HG02588 (cell line): ENCODE measurements around the gene EFEMP2.
A peak's percentile ranks its signal among the peaks of the same experiment; 100 is the strongest.
"Not testable (repeated sequence)": the region's sequence is repeated elsewhere in the genome, so short reads cannot be mapped to it uniquely, and the experiment has no call there.

Experiments used
- ATAC-seq: cut with Tn5 transposase; IDR thresholded peaks from one replicate; pipeline ENCODE4 v1.9.1; 2021; ENCODE audit warnings: mild to moderate bottlenecking, moderate library complexity; ENCODE audit not compliant: unreplicated experiment

Gene EFEMP2

GRCh38 chr11:65900899-65901180, 28.2 kb upstream of the EFEMP2 start:
- no peak for ATAC-seq

- ATAC-seq: peak; percentile 66
Measured at GRCh38 chr11:65900125-65900898, 27.7 kb upstream of the EFEMP2 start, which contains the start of gene FOSL1. Gene FOSL1, minus strand, starts transcription at chr11:65900388. Its CDS starts 49 bp downstream, at chr11:65900339.

GRCh38 chr11:65899356-65900124, 26.9 kb upstream of the EFEMP2 start:
- ATAC-seq: no peak

DNA sequence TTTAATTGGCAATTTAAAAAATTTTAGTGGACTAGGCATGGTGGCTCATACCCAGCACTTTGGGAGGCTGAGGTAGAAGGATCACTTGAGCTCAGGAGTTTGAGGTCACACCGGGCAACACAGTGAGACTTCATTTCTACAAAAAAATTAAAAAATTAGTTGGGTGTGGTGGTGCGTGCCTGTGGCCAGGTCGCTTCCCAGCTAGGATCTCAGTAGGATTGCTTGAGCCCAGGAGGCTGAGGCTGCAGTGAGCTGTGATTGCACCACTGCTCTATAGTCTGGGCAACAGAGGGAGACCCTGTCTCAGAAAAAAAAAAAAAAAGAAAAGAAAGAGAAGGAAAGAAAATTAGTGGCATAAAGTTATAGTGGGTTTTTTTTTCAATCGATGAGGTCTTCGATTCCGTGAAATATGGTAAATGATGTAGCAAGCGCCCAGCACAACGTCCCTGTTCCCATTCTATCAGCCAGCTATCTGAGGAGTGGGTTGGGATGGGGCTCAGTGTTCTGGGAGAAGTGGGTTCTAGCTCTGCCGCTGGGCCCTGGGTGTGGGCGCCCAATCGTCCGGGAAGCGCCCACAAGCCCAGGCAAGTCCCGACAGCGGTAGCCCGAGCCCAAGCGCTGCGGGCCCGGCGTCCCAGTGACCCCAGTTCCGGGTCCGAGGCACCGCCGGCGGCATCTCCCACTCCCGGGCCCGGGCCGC, 26.2 kb upstream of the EFEMP2 start:
- no peak for ATAC-seq

DNA sequence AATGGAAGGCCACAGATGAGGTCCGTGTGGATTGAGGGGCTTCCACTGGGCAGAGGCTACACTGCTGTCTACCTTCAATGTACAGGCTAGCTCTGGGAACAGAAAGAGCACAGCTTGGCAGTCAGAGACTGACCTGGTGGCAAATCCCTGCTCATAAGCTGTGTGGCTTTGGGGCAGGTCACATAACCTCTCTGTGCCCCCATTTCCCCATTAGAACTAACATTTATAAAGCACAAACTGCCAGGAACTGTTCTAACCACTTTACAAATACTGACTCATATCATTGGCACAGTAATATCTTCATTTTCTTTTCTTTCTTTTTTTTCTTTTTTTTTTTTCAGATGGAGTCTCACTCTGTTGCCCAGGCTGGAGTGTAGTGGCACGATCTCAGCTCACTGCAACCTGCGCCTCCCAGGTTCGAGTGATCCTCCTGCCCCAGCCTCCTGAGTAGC, 24.4 kb upstream of the EFEMP2 start:
- no peak for ATAC-seq

- ATAC-seq: no peak
Measured at GRCh38 chr11:65896034-65896999, 23.7 kb upstream of the EFEMP2 start.

DNA sequence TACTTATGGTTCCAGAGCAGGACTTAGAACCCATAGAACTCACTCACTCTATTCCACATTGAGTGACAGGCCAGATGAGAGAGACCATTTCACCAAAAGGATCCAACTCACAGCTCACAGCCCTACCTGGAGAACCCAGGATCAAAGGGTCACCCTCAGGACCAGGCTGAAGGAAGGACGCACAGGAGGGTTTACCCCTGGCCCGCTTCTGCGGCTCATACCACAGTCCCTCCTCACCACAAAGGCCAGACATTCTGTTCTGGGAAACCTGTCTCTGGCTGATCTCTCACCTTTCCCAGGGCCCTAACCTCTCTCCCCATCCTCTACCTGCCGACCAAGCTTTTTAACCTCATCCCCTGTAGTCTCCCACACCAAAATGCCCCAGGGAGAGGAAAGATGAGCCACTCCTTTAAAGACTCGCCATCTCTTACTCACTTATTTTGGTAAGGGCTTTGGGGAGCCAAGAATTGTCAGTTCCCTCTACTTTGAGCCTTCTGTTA, 22.9 kb upstream of the EFEMP2 start:
- no peak for ATAC-seq

GRCh38 chr11:65894034-65894591, 21.5 kb upstream of the EFEMP2 start:
- ATAC-seq: no peak

DNA sequence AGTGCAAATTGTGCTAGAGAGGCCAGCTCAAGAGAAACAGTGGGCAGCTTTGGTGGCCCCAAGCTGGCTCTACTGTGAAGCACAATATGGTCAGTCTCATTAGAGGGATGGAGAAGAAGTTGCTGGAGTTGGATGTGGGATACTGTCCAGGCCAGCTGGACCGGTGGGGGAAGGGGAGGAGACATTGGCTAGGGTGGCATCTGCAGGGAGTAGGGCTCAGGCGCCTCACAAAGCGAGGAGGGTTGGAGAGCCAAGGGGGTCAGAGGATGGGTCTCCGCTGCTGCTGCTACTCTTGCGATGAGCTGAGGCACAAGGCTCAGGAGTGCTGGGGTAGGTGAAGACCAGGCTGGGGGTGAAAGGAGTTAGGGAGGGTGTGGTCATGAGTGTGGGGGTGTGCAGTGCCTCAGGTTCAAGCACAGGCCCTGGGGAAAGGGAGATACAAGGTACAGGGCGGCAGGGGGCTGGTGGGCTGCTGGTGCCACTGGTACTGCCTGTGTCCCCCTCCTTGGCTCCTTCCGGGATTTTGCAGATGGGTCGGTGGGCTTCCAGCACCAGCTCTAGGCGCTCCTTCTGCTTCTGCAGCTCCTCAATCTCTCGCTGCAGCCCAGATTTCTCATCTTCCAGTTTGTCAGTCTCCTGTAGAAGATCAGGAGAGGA, 20.2 kb upstream of the EFEMP2 start:
- ATAC-seq: no peak

GRCh38 chr11:65892137-65892540, 19.5 kb upstream of the EFEMP2 start:
- not testable (repeated sequence) for ATAC-seq

DNA sequence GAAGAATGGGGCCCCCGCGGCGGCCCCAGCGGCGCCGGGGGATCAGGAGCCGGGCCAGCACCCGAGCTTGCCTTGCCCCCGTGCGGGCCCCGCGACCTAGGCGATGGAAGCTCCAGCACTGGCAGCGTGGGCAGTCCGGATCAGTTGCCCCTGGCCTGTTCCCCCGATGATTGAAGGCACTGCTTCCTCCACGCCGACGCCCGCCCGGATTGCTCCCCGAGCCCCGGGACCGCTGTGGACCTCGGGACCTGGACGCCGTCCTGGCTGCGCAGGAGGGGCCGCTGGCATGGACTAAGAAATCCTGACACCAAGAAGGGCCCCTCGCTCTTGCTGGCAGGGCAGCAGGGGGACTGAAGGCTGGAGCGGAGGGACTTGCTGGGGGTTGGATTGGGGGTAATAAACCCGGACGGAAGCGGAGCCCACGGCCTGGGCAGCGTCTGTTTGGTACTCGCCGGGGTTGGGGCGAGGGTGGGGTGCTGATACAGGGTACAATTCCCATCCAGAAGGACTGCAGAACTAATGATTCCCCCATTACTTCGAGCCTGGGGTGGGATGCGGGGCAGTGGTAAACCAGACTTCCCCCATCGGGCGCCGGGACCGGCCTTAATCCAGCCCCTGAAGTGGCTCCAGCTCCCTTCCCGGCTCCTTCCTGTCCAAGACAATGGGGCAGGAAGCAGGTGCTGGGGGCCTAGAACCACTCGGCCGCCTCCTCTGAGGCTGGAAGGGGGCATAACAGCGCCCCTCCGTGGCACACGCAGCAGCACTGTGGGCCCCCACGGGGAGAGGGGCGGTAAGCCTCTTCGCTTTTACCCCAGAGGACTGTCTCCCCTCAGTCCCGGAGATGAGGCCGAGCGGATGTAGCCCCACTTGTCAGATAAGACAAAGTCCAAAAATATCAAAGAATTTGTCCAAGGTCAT, 18.9 kb upstream of the EFEMP2 start:
- ATAC-seq: no peak

GRCh38 chr11:65890324-65891218, 18.0 kb upstream of the EFEMP2 start, which contains the start of gene CCDC85B:
Gene CCDC85B, plus strand, starts transcription at chr11:65890673. Its CDS starts 111 bp downstream, at chr11:65890784.
- peak; percentile 49 for ATAC-seq

DNA sequence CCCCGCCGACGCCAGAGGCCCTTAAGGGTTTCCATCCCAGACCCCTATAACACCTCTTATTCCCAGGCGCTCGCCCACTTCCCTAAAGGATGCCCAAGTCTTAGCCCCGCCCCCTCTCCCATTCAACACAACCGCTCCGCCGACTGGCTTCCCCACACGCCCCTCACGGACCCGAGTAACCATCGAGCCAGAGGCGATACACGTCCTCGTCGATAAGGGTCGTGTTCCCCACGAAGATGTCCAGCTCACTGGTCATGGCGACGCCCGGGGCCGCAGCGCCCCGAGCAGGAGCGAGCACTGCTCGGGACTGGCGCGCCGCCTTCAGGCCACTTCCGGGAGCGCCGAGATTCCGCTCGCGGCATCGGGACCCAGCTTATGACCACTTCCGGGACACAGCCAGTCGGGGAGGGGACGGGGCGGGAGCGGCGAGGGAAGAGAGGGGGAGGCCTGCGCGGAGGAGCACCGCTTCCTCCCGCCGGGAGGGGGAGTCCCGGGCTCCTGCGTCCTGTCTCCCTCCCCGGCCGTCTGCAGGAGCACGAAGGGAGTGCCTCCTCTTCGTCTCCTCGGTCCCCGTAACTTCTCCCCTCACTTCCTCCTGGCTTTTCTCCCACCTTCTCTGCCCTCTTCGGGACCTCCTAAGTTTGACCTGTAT, 15.7 kb upstream of the EFEMP2 start, which contains the start of gene FIBP:
Gene FIBP, minus strand, starts transcription at position 309 of the 652 bp plus-strand sequence. Its CDS starts 53 bp downstream, at position 256.
- ATAC-seq: peak; percentile 58

- ATAC-seq: no peak
Measured at GRCh38 chr11:65887723-65888162, 15.1 kb upstream of the EFEMP2 start.

GRCh38 chr11:65886826-65887722, 14.5 kb upstream of the EFEMP2 start:
- ATAC-seq: no peak
